Peyer's patch (tissue), 4 donors: ENCODE results near the gene ZDHHC17. TPM values are rescaled to one million over a fixed set of nuclear protein-coding genes. Genes with fewer than 3 reads are reported as not detected.
"Not testable (repeated sequence)": the region's sequence is repeated elsewhere in the genome, so short reads cannot be mapped to it uniquely, and the experiment has no call there.

Experiments used
- DNase-seq, 3 donors: peaks; one replicate each; pipeline ENCODE4 v3.0.0-alpha.2; 2017 to 2019
- H3K27ac ChIP-seq, 4 donors: fragments of 200-600 bp; sonication (generic); one replicate each; pipeline ENCODE4 v1.5.1; 2016 to 2019
- H3K27me3 ChIP-seq, 2 donors: fragments of 200-600 bp; sonication (generic); one replicate each; pipeline ENCODE4 v1.5.1; 2019
- H3K36me3 ChIP-seq, 3 donors: fragments of 200-600 bp; sonication (generic); one replicate each; pipeline ENCODE4 v1.5.1; 2016 to 2019
- H3K4me1 ChIP-seq, 4 donors: fragments of 200-600 bp; sonication (generic); one replicate each; pipeline ENCODE4 v1.5.1; 2016 to 2019
- H3K4me3 ChIP-seq, 4 donors: fragments of 200-600 bp; sonication (generic); 1 replicate in 3 of 4; 2 replicates in 1 of 4; pipeline ENCODE4 v1.5.1; 2016 to 2019; ENCODE audit warnings: mild to moderate bottlenecking in 1 of 4
- H3K9me3 ChIP-seq, 4 donors: fragments of 200-600 bp; sonication (generic); one replicate each; pipeline ENCODE4 v1.5.1; 2016 to 2019; ENCODE audit warnings: mild to moderate bottlenecking in 1 of 4
- CTCF ChIP-seq, 6 experiments: fragments of 450-650 bp in 4 of 6; fragments of 200-600 bp in 2 of 6; sonication (generic) in 1 of 6; IDR thresholded peaks; one replicate each; pipeline ENCODE4 v1.5.1; 2017 to 2019; ENCODE audit warnings: antibody characterized with exemption in 6 of 6, mild to moderate bottlenecking in 3 of 6, moderate library complexity in 1 of 6
- POLR2A ChIP-seq, 2 donors: fragments of 450-650 bp; IDR thresholded peaks; one replicate each; pipeline ENCODE4 v1.5.1; 2017; ENCODE audit warnings: antibody characterized with exemption in 2 of 2, mild to moderate bottlenecking in 2 of 2, moderate library complexity in 2 of 2
- total RNA-seq, 4 donors: library from RNA; depleted of rRNA; stranded (reverse); fragments of >200 nt; gene quantifications; one replicate each; pipeline ENCODE4 v1.1.0, GENCODE V29; 2016

Gene ZDHHC17
- total RNA-seq, 4 donors from 2014 or later: 14.7 to 88.3 (median 32.5) TPM

- no peaks in the 10 kb centered on the region for H3K36me3 ChIP-seq
- no peaks in the 10 kb centered on the region for H3K9me3 ChIP-seq
- H3K27ac ChIP-seq: no peak overlapping the region
- H3K4me1 ChIP-seq: no peaks in the 10 kb centered on the region
- H3K27me3 ChIP-seq: no peaks in the 10 kb centered on the region
- no peak overlapping the region for H3K4me3 ChIP-seq
- DNase-seq: no peak
- TF ChIP-seq CTCF (IDR thresholded peaks at IDR 0.05) (no peak), POLR2A (IDR thresholded peaks at IDR 0.05) (no peak)
Measured at GRCh38 chr12:76719171-76720041, 44.5 kb upstream of the ZDHHC17 start.

GRCh38 chr12:76720068-76720467, 43.8 kb upstream of the ZDHHC17 start:
- Histone ChIP-seq H3K27me3 (no peaks in the 10 kb centered on the region), H3K9me3 (no peaks in the 10 kb centered on the region), H3K27ac (no peak overlapping the region), H3K4me1 (no peaks in the 10 kb centered on the region), H3K4me3 (no peak overlapping the region), H3K36me3 (no peaks in the 10 kb centered on the region)
- TF ChIP-seq CTCF (IDR thresholded peaks at IDR 0.05): no peak
- no peak for TF ChIP-seq POLR2A (IDR thresholded peaks at IDR 0.05)
- DNase-seq: no peak

- no peaks in the 10 kb centered on the region for H3K36me3 ChIP-seq
- no peaks in the 10 kb centered on the region for H3K27me3 ChIP-seq
- H3K9me3 ChIP-seq: no peaks in the 10 kb centered on the region
- no peak overlapping the region for H3K4me3 ChIP-seq
- H3K4me1 ChIP-seq: no peaks in the 10 kb centered on the region
- no peak overlapping the region for H3K27ac ChIP-seq
- no peak for DNase-seq
- TF ChIP-seq POLR2A (IDR thresholded peaks at IDR 0.05) (no peak), CTCF (IDR thresholded peaks at IDR 0.05) (no peak)
Measured at GRCh38 chr12:76726626-76727025, 37.3 kb upstream of the ZDHHC17 start.

DNA sequence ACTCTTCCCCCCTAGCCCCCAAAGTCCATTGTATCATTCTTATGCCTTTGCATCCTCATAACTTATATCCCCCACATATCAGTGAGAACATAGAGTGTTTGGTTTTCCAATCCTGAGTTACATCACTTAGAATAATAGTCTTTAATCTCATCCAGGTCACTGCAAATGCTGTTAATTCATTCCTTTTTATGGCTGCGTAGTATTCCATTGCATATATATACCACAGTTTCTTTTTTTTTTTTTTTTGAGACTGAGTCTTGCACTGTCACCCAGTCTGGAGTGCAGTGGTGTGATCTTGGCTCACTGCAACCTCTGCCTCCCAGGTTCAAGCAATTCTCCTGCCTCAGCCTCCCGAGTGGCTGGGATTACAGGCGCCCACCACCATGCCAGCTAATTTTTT, 31.7 kb upstream of the ZDHHC17 start:
- not testable (repeated sequence) for H3K36me3 ChIP-seq, H3K27ac ChIP-seq, H3K9me3 ChIP-seq, H3K27me3 ChIP-seq, DNase-seq, H3K4me1 ChIP-seq, H3K4me3 ChIP-seq

- H3K4me1 ChIP-seq, H3K27me3 ChIP-seq, H3K36me3 ChIP-seq, H3K4me3 ChIP-seq, DNase-seq, H3K27ac ChIP-seq, H3K9me3 ChIP-seq: not testable (repeated sequence)
Measured at GRCh38 chr12:76737689-76738088, 26.2 kb upstream of the ZDHHC17 start.

DNA sequence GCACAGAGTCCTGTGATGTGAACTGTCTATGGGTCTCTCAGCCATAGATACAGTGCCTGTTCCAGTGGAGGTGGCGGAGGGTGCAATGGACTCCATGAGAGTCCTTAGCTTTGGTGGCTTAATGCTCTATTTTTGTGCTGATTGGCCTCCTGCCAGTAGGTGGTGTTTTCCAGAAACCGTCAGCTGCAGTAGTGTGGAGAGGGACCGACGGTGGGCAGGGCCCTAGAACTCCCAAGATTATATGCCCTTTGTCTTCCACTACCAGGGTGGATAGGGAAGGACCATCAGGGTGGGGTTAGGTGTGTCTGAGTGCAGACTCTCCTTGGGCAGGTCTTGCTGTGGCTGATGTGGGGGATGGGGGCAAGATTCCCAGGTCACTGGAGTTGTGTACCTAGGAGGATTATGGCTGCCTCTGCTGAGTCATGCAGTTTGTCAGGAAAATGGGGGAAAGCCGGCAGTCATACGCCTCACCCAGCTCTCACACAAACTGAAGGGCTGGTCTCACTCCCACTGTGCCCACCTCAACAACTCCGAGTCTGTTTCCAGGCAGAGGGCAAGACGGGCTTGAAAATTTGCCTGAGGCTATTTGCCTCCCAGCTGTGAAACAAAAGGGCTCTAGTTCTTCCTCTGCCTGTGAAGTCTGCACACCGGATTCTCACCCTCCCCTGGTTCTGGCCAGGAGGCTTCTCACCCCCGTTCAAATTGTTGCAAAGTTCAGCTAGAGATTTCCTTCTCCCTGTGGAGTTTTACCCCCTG, 24.9 kb upstream of the ZDHHC17 start:
- Histone ChIP-seq H3K27ac (no peak overlapping the region), H3K4me3 (no peak overlapping the region), H3K36me3 (no peaks in the 10 kb centered on the region), H3K9me3 (peaks cover 0 to 5% (median 0%) of the 10 kb centered on the region in 4 donors), H3K27me3 (no peaks in the 10 kb centered on the region), H3K4me1 (no peaks in the 10 kb centered on the region)
- TF ChIP-seq CTCF (IDR thresholded peaks at IDR 0.05) (no peak), POLR2A (IDR thresholded peaks at IDR 0.05) (no peak)
- no peak for DNase-seq
